Breast epithelium (tissue), 4 donors: ENCODE data around the gene SIRPA. TPM values are rescaled to one million over a fixed set of nuclear protein-coding genes. Genes with fewer than 3 reads are reported as not detected.

Source experiments
- DNase-seq, 2 donors: peaks; one replicate each; pipeline ENCODE4 v3.0.0-alpha.2; 2019; ENCODE audit warnings: low spot score in 2 of 2
- H3K27ac ChIP-seq, 2 donors: fragments of 200-600 bp; sonication (generic) in 1 of 2; one replicate each; pipeline ENCODE4 v1.5.1; 2016 to 2019; ENCODE audit warnings: mild to moderate bottlenecking in 1 of 2
- H3K27me3 ChIP-seq, 2 donors: fragments of 200-600 bp; sonication (generic) in 1 of 2; one replicate each; pipeline versions ENCODE4 v1.5.1 to v1.6.0; 2017 to 2019; ENCODE audit warnings: control low read depth in 1 of 2, mild to moderate bottlenecking in 1 of 2
- H3K36me3 ChIP-seq: fragments of 200-600 bp; one replicate; pipeline ENCODE4 v1.5.1; 2019
- H3K4me1 ChIP-seq, 2 donors: fragments of 200-600 bp; sonication (generic); one replicate each; pipeline ENCODE4 v1.5.1; 2016 to 2019; ENCODE audit warnings: control low read depth in 1 of 2
- H3K4me3 ChIP-seq, 3 donors: fragments of 200-600 bp; sonication (generic); 1 replicate in 2 of 3; 2 replicates in 1 of 3; pipeline ENCODE4 v1.5.1; 2016 to 2019; ENCODE audit warnings: mild to moderate bottlenecking in 3 of 3, moderate library complexity in 2 of 3
- H3K9me3 ChIP-seq, 2 donors: fragments of 200-600 bp; sonication (generic) in 1 of 2; one replicate each; pipeline ENCODE4 v1.5.1; 2016 to 2019; ENCODE audit warnings: control low read depth in 1 of 2
- CTCF ChIP-seq, 3 donors: fragments of 450-650 bp; IDR thresholded peaks; one replicate each; pipeline ENCODE4 v1.5.1; 2016 to 2017; ENCODE audit warnings: antibody characterized with exemption in 3 of 3, mild to moderate bottlenecking in 3 of 3, moderate library complexity in 3 of 3
- POLR2A ChIP-seq: fragments of 450-650 bp; IDR thresholded peaks from one replicate; pipeline ENCODE4 v1.6.1; 2016; ENCODE audit warnings: antibody characterized with exemption, mild to moderate bottlenecking, moderate library complexity
- POLR2AphosphoS5 ChIP-seq, 3 donors: sonication (generic); formaldehyde crosslinking; IDR thresholded peaks; one replicate each; pipeline ENCODE4 v1.6.1; 2017; ENCODE audit warnings: antibody characterized with exemption in 3 of 3
- intact Hi-C: fragments of 100-400 bp; cut with DNase I; formaldehyde crosslinking; loops from one replicate; pipeline ENCODE4 v1.15.1; 2023; ENCODE audit warnings: low total_unique reads
- total RNA-seq, 3 donors: library from RNA; depleted of rRNA; stranded (reverse); fragments of >200 nt; gene quantifications; one replicate each; pipeline ENCODE4 v1.1.0, GENCODE V29; 2016

Gene SIRPA
- total RNA-seq, 3 donors from 2014 or later, result 42.3 to 64.6 (median 53.9) TPM

- Histone ChIP-seq H3K4me1 (peaks cover 3 to 18% of the 10 kb centered on the region in 2 donors), H3K27ac (peak overlapping the region in 1 of 2 donors; percentile 56)
Measured at GRCh38 chr20:1945660-1946059, 50.5 kb downstream of the SIRPA start.

GRCh38 chr20:1946442-1946761, 51.2 kb downstream of the SIRPA start:
- Histone ChIP-seq H3K27me3 (no peaks in the 10 kb centered on the region), H3K36me3 (no peaks in the 10 kb centered on the region), H3K4me3 (peak overlapping the region in 1 of 3 donors; percentile 31), H3K4me1 (peaks cover 3 to 18% of the 10 kb centered on the region in 2 donors), H3K27ac (no peak overlapping the region), H3K9me3 (no peaks in the 10 kb centered on the region)
- DNase-seq, result no peak
- intact Hi-C loops, result no loop called here
- TF ChIP-seq POLR2A (no peak), POLR2AphosphoS5 (IDR thresholded peaks at IDR 0.05) (no peak), CTCF (IDR thresholded peaks at IDR 0.05) (no peak)

More at GRCh38 chr20:1945660-1946059, 50.5 kb downstream of the SIRPA start:
- no peak overlapping the region for H3K4me3 ChIP-seq
- H3K27me3 ChIP-seq, result no peaks in the 10 kb centered on the region
- intact Hi-C loops, result no loop called here
- no peaks in the 10 kb centered on the region for H3K36me3 ChIP-seq
- no peak for DNase-seq
- no peak for TF ChIP-seq CTCF (IDR thresholded peaks at IDR 0.05)
- no peak for TF ChIP-seq POLR2AphosphoS5 (IDR thresholded peaks at IDR 0.05)
- no peak for TF ChIP-seq POLR2A
- H3K9me3 ChIP-seq, result no peaks in the 10 kb centered on the region

- H3K4me3 ChIP-seq, result peak overlapping the region in 2 of 3 donors; percentile 31 to 54
- TF ChIP-seq POLR2AphosphoS5 (IDR thresholded peaks at IDR 0.05) (no peak), CTCF (IDR thresholded peaks at IDR 0.05) (no peak), POLR2A (no peak)
- H3K36me3 ChIP-seq, result no peaks in the 10 kb centered on the region
- H3K27ac ChIP-seq, result no peak overlapping the region
- H3K4me1 ChIP-seq, result peaks cover 3 to 18% of the 10 kb centered on the region in 2 donors
- no peaks in the 10 kb centered on the region for H3K27me3 ChIP-seq
- intact Hi-C loops, result no loop called here
- peak in 1 of 2 donors; percentile 50 for DNase-seq
- no peaks in the 10 kb centered on the region for H3K9me3 ChIP-seq
Measured at GRCh38 chr20:1946762-1947534, 51.7 kb downstream of the SIRPA start.

- H3K4me3 ChIP-seq, result peak overlapping the region in 2 of 3 donors; percentile 31 to 54
- intact Hi-C loops, result no loop called here
- H3K4me1 ChIP-seq, result peaks cover 3 to 18% of the 10 kb centered on the region in 2 donors
- no peak overlapping the region for H3K27ac ChIP-seq
- H3K9me3 ChIP-seq, result no peaks in the 10 kb centered on the region
- no peaks in the 10 kb centered on the region for H3K27me3 ChIP-seq
- DNase-seq, result no peak
- H3K36me3 ChIP-seq, result no peaks in the 10 kb centered on the region
- no peak for TF ChIP-seq POLR2AphosphoS5 (IDR thresholded peaks at IDR 0.05)
- TF ChIP-seq CTCF (IDR thresholded peaks at IDR 0.05), result no peak
- TF ChIP-seq POLR2A, result no peak
Measured at GRCh38 chr20:1947535-1947846, 52.3 kb downstream of the SIRPA start.

GRCh38 chr20:1949347-1950100, 54.3 kb downstream of the SIRPA start:
- H3K27ac ChIP-seq, result peak overlapping the region; percentile 60 to 61
- intact Hi-C loops, result no loop called here
- no peak for DNase-seq

More at GRCh38 chr20:1949347-1950100, 54.3 kb downstream of the SIRPA start:
- H3K27me3 ChIP-seq, result no peaks in the 10 kb centered on the region
- TF ChIP-seq CTCF (IDR thresholded peaks at IDR 0.05) (no peak), POLR2A (no peak), POLR2AphosphoS5 (IDR thresholded peaks at IDR 0.05) (no peak)
- no peak overlapping the region for H3K4me3 ChIP-seq
- no peaks in the 10 kb centered on the region for H3K36me3 ChIP-seq
- peaks cover 3 to 11% of the 10 kb centered on the region in 2 donors for H3K4me1 ChIP-seq
- no peaks in the 10 kb centered on the region for H3K9me3 ChIP-seq
